Measurements from ENCODE around the gene SCEL. TPM values are rescaled to one million over a fixed set of nuclear protein-coding genes. Genes with fewer than 3 reads are reported as not detected.
A peak's percentile ranks its signal among the peaks of the same experiment; 100 is the strongest.
"Not testable (repeated sequence)": the region's sequence is repeated elsewhere in the genome, so short reads cannot be mapped to it uniquely, and the experiment has no call there.

The SCEL gene
- total and polyA plus RNA-seq, 4 donors: 0.18 to 0.25 TPM; not detected in 2

DNA sequence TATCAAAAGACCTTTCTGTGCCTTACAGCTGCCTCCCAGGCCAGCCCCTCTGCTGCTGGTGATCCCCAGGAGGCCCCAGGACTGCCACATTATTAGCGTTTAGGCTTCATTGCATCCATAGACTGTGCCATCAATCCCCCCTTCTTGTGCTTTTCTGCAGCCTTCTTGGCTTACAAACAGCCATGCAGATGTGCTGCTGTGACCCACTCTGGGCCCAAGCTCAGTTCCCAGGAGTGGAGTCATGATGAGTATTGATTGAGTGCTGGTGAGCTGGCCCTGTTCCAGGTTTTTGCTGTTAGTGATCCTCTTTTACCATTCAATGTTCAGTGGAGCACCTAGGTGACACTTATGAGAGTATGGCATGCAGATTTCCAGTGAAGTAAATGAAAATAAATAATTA, 102.1 kb downstream of the SCEL start:
- Histone ChIP-seq H3K27me3 (ENCODE audit: control insufficient read depth in 1 of 2, insufficient read depth in 2 of 2, low read length in 1 of 2) (peaks cover 0 to 2% of the 10 kb centered on the region in 2 donors), H3K36me3 (ENCODE audit: control insufficient read depth in 1 of 2, insufficient read depth in 2 of 2, low read length in 1 of 2) (no peaks in the 10 kb centered on the region), H3K4me3 (ENCODE audit: low read length in 2 of 2) (no peak overlapping the region), H3K27ac (ENCODE audit: low read depth in 1 of 2, low read length in 2 of 2) (no peak overlapping the region), H3K9me3 (ENCODE audit: control insufficient read depth, low read length) (no peaks in the 10 kb centered on the region), H3K4me1 (ENCODE audit: control insufficient read depth in 1 of 2, insufficient read depth in 2 of 2, low read length in 2 of 2) (no peaks in the 10 kb centered on the region)
- ATAC-seq (ENCODE audit: low FRiP score) (no peak), DNase-seq (peak in 1 of 2 donors; percentile 56)
- intact Hi-C loops (cut with DNase I): no loop called here
- 17 to 32% methylated on average over 1 of the region's 1 CpG for WGBS, 2 donors

DNA sequence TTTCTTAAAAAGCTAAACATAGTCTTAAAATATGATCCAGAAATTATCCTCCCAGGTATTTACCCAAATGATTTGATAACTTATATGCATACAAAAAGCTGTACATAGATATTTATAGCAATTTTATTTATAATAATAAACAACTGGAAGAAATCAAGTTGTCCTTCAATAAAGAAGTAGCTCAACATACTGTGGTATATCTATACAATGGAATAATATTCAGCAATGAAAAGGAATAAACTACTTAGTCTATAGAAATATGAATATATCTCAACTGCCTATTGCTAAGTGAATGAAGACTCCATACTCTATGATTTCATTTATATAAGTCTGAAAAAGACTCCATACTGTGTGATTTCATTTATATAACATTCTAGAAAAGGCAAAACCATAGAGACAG, 114.9 kb downstream of the SCEL start:
- no peaks in the 10 kb centered on the region for H3K4me1 ChIP-seq (ENCODE audit: control insufficient read depth in 1 of 2, insufficient read depth in 2 of 2, low read length in 2 of 2)
- intact Hi-C loops (cut with DNase I): no loop called here
- no peaks in the 10 kb centered on the region for H3K27me3 ChIP-seq (ENCODE audit: control insufficient read depth in 1 of 2, insufficient read depth in 2 of 2, low read length in 1 of 2)
- no peak overlapping the region for H3K27ac ChIP-seq (ENCODE audit: low read depth in 1 of 2, low read length in 2 of 2)
- DNase-seq (no peak), ATAC-seq (ENCODE audit: low FRiP score) (no peak)
- H3K9me3 ChIP-seq (ENCODE audit: control insufficient read depth, low read length): no peaks in the 10 kb centered on the region
- H3K4me3 ChIP-seq (ENCODE audit: low read length in 2 of 2): no peak overlapping the region
- H3K36me3 ChIP-seq (ENCODE audit: control insufficient read depth in 1 of 2, insufficient read depth in 2 of 2, low read length in 1 of 2): no peaks in the 10 kb centered on the region

GRCh38 chr13:77653301-77653700, 117.8 kb downstream of the SCEL start:
- WGBS, 2 donors: 88 to 89% methylated on average over 2 of the region's 2 CpGs
- Histone ChIP-seq H3K9me3 (ENCODE audit: control insufficient read depth, low read length) (no peaks in the 10 kb centered on the region), H3K4me3 (ENCODE audit: low read length in 2 of 2) (no peak overlapping the region), H3K36me3 (ENCODE audit: control insufficient read depth in 1 of 2, insufficient read depth in 2 of 2, low read length in 1 of 2) (no peaks in the 10 kb centered on the region), H3K4me1 (ENCODE audit: control insufficient read depth in 1 of 2, insufficient read depth in 2 of 2, low read length in 2 of 2) (no peaks in the 10 kb centered on the region), H3K27me3 (ENCODE audit: control insufficient read depth in 1 of 2, insufficient read depth in 2 of 2, low read length in 1 of 2) (no peaks in the 10 kb centered on the region), H3K27ac (ENCODE audit: low read depth in 1 of 2, low read length in 2 of 2) (no peak overlapping the region)
- DNase-seq (no peak), ATAC-seq (ENCODE audit: low FRiP score) (no peak)
- intact Hi-C loops (cut with DNase I): no loop called here

DNA sequence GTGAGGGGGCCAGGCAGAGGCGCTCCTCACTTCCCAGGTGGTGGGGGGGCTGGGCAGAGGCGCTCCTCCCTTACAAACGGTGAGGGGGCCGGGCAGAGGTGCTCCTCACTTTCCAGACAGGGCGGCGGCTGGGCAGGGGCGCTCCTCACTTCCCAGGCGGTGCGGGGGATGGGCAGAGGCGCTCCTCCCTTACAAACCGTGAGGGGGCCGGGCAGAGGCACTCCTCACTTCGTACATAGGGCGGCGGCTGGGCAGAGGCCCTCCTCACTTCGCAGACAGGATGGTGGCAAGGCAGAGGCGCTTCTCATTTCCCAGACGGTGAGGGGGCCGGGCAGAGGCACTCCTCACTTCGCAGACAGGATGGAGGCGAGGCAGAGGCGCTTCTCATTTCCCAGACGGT, 124.5 kb downstream of the SCEL start:
- DNase-seq; ATAC-seq (ENCODE audit: low FRiP score); H3K4me3 ChIP-seq (ENCODE audit: low read length in 2 of 2); H3K27me3 ChIP-seq (ENCODE audit: control insufficient read depth in 1 of 2, insufficient read depth in 2 of 2, low read length in 1 of 2); intact Hi-C loops (cut with DNase I); H3K4me1 ChIP-seq (ENCODE audit: control insufficient read depth in 1 of 2, insufficient read depth in 2 of 2, low read length in 2 of 2); H3K36me3 ChIP-seq (ENCODE audit: control insufficient read depth in 1 of 2, insufficient read depth in 2 of 2, low read length in 1 of 2); H3K9me3 ChIP-seq (ENCODE audit: control insufficient read depth, low read length); H3K27ac ChIP-seq (ENCODE audit: low read depth in 1 of 2, low read length in 2 of 2): not testable (repeated sequence)
- WGBS, 2 donors: 91 to 93% methylated on average over 23 of the region's 23 CpGs

GRCh38 chr13:77660841-77661250, 125.3 kb downstream of the SCEL start:
- intact Hi-C loops (cut with DNase I): no loop called here
- ATAC-seq (ENCODE audit: low FRiP score): no peak
- WGBS, 2 donors: 83 to 85% methylated on average over 10 to 15 of the region's 15 CpGs

DNA sequence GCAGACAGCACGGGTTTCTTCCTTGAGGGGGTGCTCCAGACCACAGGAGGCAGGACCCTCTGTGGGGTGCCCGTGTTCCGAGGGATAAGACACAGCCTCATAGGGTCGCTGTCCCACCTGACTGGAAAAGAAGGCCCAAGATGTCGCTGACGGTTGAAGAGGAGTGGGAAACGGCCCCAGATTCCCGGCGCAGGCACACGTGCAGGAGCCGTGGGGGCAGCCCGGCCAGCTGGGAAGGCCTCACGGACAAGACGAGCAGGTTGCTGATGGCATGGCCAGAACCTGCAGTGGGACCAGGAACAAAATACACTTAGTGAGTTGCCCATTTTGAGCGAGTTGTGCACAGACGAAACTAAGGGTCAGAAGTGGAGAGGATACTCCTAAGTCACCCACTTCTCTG, 126.8 kb downstream of the SCEL start:
- 86 to 92% methylated on average over 16 of the region's 16 CpGs for WGBS, 2 donors
- DNase-seq; H3K4me3 ChIP-seq (ENCODE audit: low read length in 2 of 2); H3K27ac ChIP-seq (ENCODE audit: low read depth in 1 of 2, low read length in 2 of 2); H3K9me3 ChIP-seq (ENCODE audit: control insufficient read depth, low read length); ATAC-seq (ENCODE audit: low FRiP score); intact Hi-C loops (cut with DNase I); H3K4me1 ChIP-seq (ENCODE audit: control insufficient read depth in 1 of 2, insufficient read depth in 2 of 2, low read length in 2 of 2); H3K36me3 ChIP-seq (ENCODE audit: control insufficient read depth in 1 of 2, insufficient read depth in 2 of 2, low read length in 1 of 2); H3K27me3 ChIP-seq (ENCODE audit: control insufficient read depth in 1 of 2, insufficient read depth in 2 of 2, low read length in 1 of 2): not testable (repeated sequence)

More at GRCh38 chr13:77660841-77661250, 125.3 kb downstream of the SCEL start:
- Histone ChIP-seq H3K27me3 (ENCODE audit: control insufficient read depth in 1 of 2, insufficient read depth in 2 of 2, low read length in 1 of 2) (no peaks in the 10 kb centered on the region), H3K36me3 (ENCODE audit: control insufficient read depth in 1 of 2, insufficient read depth in 2 of 2, low read length in 1 of 2) (no peaks in the 10 kb centered on the region), H3K27ac (ENCODE audit: low read depth in 1 of 2, low read length in 2 of 2) (no peak overlapping the region), H3K4me3 (ENCODE audit: low read length in 2 of 2) (no peak overlapping the region), H3K4me1 (ENCODE audit: control insufficient read depth in 1 of 2, insufficient read depth in 2 of 2, low read length in 2 of 2) (no peaks in the 10 kb centered on the region), H3K9me3 (ENCODE audit: control insufficient read depth, low read length) (no peaks in the 10 kb centered on the region)
- DNase-seq: peak in 1 of 2 donors; percentile 56

DNA sequence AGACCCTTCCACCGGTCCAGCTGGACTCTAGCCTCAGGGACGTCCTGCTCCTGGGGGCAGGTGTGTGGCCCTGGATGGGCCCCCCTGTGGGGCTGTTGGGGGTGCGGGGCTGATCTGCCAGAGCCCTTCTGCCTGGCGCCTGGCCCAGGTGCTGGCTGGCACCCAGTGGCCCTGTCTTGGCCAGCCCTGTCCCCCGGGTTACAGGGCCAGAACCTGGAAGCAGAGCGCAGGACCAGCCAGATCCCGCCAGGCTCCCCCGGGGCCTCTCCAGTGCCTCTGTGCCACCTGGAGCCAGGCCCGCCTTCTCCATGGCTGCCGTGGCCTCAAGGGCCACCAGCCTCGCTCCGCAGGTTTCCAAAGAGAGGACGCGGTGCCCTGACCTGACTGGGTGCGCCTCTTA, 127.3 kb downstream of the SCEL start:
- WGBS, 2 donors: 90 to 96% methylated on average over 8 to 15 of the region's 15 CpGs
- H3K27ac ChIP-seq (ENCODE audit: low read depth in 1 of 2, low read length in 2 of 2); DNase-seq; intact Hi-C loops (cut with DNase I); H3K9me3 ChIP-seq (ENCODE audit: control insufficient read depth, low read length); H3K4me3 ChIP-seq (ENCODE audit: low read length in 2 of 2); ATAC-seq (ENCODE audit: low FRiP score); H3K27me3 ChIP-seq (ENCODE audit: control insufficient read depth in 1 of 2, insufficient read depth in 2 of 2, low read length in 1 of 2); H3K36me3 ChIP-seq (ENCODE audit: control insufficient read depth in 1 of 2, insufficient read depth in 2 of 2, low read length in 1 of 2); H3K4me1 ChIP-seq (ENCODE audit: control insufficient read depth in 1 of 2, insufficient read depth in 2 of 2, low read length in 2 of 2): not testable (repeated sequence)

GRCh38 chr13:77674852-77675251, 139.3 kb downstream of the SCEL start:
- DNase-seq (no peak), ATAC-seq (ENCODE audit: low FRiP score) (no peak)
- Histone ChIP-seq H3K4me1 (ENCODE audit: control insufficient read depth in 1 of 2, insufficient read depth in 2 of 2, low read length in 2 of 2) (no peaks in the 10 kb centered on the region), H3K27ac (ENCODE audit: low read depth in 1 of 2, low read length in 2 of 2) (no peak overlapping the region), H3K27me3 (ENCODE audit: control insufficient read depth in 1 of 2, insufficient read depth in 2 of 2, low read length in 1 of 2) (peaks cover 0 to 4% of the 10 kb centered on the region in 2 donors), H3K36me3 (ENCODE audit: control insufficient read depth in 1 of 2, insufficient read depth in 2 of 2, low read length in 1 of 2) (no peaks in the 10 kb centered on the region), H3K4me3 (ENCODE audit: low read length in 2 of 2) (no peak overlapping the region), H3K9me3 (ENCODE audit: control insufficient read depth, low read length) (peaks cover 2% of the 10 kb centered on the region)
- intact Hi-C loops (cut with DNase I): no loop called here

DNA sequence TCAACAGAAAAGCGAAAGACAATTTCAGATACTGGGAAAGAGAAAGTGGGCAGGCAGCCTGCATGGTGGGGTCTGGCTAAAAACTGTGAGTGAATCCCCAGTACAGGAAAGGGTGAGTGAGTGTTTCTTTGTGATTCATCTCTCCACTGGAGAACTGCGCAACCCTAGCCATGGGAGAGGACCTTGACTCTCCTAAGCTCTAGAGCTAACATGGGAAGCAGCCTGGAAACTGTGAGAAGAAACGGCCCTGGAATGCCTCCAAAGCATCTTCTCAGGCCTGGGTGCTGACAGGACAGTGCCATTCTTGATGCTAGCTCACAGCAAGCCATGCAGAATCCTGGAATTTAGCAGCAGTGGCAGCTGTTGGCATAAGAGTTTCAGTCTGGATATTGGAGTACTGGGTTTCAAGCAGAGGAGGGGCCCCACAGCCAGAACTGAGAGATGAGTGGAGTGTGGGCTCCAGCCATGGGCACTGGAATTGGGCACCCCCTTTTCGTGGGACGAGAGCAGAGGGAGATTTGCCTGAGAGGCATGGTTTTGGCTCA, 143.3 kb downstream of the SCEL start:
- no peaks in the 10 kb centered on the region for H3K36me3 ChIP-seq (ENCODE audit: control insufficient read depth in 1 of 2, insufficient read depth in 2 of 2, low read length in 1 of 2)
- peaks cover 2% of the 10 kb centered on the region for H3K9me3 ChIP-seq (ENCODE audit: control insufficient read depth, low read length)
- intact Hi-C loops (cut with DNase I): no loop called here
- DNase-seq (no peak), ATAC-seq (ENCODE audit: low FRiP score) (no peak)
- peaks cover 0 to 4% of the 10 kb centered on the region in 2 donors for H3K27me3 ChIP-seq (ENCODE audit: control insufficient read depth in 1 of 2, insufficient read depth in 2 of 2, low read length in 1 of 2)
- H3K4me3 ChIP-seq (ENCODE audit: low read length in 2 of 2): no peak overlapping the region
- no peak overlapping the region for H3K27ac ChIP-seq (ENCODE audit: low read depth in 1 of 2, low read length in 2 of 2)
- no peaks in the 10 kb centered on the region for H3K4me1 ChIP-seq (ENCODE audit: control insufficient read depth in 1 of 2, insufficient read depth in 2 of 2, low read length in 2 of 2)
- 49 to 56% methylated on average over 5 of the region's 5 CpGs for WGBS, 2 donors
